Stimulated activated CD8-positive, alpha-beta memory T cell treated with anti-CD3 and anti-CD28 coated beads, Interleukin-12 subunit alpha, Interleukin-12 subunit beta, amount 100 ng/mL, for 4 hours (primary cell): ENCODE data around the gene CAMK2G.
"Not testable (repeated sequence)": the region's sequence is repeated elsewhere in the genome, so short reads cannot be mapped to it uniquely, and the experiment has no call there.

Source experiments
- DNase-seq: peaks from one replicate; pipeline ENCODE4 v3.0.0-alpha.2; 2020; ENCODE audit warnings: low read depth

CAMK2G gene

GRCh38 chr10:73810735-73811465 lies 63.5 kb downstream of the CAMK2G start:
- DNase-seq = peak; percentile 12

DNA sequence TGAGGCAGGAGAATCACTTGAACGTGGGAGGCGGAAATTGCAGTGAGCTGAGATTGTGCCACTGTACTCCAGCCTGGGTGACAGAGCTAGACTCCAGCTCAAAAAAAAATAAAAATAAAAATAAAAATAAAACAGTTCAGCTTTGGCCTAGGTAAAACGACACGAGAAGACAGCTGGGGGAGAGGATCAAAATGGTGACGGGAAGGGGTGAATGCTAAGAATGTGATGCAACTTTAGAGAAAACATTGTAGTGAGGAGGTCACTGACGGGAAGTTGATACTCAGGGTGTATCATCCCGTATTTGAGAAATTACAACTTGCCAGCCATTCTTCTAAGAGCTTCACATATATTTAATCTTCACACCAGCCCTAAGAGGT lies 64.0 kb downstream of the CAMK2G start:
- DNase-seq = no peak

DNA sequence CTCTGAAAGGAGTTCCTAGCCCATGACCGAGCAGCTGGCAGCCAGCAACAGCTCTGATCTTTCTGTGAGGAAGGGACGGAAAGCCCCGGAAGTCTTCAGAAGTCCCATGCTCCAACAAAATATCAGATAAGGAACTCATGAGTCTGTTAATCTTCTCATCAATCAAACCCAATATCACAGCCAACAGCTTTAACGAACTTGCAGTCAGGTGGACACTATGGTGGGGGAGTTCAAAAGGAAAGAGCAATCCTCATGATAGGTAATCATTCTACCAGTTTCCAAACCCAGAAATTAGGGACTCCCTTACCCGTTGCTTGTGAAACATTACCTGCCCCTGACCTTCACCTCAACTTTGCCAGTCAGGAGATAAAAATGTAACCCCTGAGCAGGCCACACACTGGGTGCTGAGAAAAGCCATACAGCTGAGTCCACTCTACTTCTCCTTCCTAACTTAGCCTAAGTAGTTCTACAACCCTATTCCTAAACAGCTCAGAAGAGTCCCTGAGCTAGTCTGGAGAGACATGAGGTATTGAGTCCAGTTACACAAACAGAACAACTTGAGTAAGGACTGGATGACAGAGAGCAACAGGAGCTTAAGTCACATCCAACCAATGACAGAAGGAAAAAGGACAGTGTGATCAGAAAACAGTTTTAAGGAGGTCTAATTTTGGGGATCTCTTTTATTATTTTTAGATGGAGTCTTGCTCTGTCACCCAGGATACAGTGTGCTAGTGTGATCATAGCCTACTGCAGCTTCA lies 65.1 kb downstream of the CAMK2G start:
- DNase-seq = no peak

DNA sequence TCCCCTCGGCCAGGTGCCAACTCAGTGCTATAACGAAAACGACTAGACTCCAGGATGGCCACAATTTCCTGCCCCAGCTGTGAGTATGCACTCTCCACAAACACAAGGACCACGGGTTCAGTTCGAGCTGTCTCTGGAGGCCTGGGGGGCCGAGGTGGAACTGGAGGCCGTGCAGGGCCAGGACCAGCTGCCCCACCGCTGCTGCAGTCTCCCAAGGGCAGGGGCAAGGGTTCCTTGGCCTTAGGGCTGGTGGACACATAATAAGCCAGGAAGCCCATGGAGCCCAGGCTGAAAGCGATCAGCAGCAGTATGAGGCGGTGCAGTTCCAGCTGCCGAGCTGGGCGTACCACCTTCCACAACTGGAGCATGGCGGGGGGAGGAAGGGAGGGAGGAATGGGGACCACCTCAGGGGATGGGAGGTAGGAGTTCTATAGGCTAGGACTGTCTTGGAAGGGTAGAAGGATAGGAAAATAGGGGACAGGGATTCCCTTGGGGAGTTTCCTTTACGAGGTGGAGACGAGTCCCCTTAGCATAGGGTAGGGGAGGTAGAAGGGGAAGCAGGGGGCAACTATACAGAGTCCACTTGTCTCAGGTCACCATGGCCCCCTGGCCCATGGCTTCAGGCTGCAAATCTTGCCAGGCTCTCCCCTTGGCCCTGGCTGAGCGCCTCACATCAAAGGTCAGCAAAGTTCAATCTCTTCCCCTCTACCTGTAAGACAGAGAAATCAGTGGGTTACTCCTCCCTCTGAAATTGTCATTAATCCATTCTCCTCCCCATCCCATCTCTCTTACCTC lies 66.1 kb downstream of the CAMK2G start:
- no peak for DNase-seq

DNA sequence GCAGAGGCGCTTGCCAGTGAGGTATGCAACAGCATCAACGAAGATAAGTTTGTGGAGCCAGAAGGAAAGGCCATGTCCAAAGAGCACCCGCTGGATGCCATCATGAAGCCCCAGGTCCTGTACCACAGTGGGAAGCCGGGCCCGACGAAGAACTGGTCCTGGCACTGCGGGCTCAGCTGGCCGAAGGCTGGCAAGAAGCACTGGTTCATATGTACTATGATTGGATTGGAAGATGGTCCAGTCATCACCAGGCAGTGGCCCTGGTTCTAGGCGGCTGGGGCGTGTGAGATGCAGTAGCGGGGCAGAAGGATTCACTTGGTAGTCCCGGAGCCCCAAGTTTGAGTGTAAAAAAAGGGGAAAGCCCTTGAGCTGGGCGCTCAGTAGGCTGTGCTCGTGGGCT lies 66.9 kb downstream of the CAMK2G start:
- DNase-seq = no peak

DNA sequence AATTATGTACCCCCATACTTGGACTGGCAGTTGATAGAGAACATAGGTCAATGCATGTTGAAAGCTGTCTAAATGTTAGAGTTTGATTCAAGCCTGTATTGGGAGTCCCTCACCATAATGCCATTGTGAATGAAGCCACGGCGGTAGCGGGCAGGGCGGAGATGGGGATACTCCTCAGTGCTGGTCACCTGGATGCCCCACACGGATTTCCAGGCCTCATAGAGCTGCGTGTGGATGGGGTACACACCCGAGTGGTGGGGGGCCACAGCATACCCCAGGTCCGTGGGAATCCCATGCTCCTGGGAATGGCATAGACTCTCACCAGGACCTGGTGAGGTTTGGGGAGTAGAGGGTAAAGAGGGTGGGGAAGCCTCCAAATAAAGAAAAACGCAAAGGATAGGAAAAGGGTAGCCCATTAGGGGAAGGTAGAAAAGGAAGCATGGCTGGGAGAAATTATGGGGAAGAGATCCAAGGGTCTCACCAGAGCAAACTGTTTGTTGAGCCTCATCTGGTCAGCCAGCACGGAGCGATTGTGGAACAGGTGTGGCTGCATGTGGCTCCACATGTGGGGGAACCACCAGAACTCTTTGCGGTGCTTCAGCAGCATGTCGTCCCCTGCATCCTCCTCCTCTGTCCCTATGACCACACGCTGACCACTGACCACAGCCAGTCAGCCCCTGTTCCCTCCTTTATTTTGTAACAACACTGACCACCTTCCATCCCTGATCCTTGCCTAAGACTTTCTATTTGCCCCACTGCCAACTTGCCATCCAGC lies 68.0 kb downstream of the CAMK2G start:
- no peak for DNase-seq

GRCh38 chr10:73803680-73804286 lies 70.6 kb downstream of the CAMK2G start:
- DNase-seq = no peak

DNA sequence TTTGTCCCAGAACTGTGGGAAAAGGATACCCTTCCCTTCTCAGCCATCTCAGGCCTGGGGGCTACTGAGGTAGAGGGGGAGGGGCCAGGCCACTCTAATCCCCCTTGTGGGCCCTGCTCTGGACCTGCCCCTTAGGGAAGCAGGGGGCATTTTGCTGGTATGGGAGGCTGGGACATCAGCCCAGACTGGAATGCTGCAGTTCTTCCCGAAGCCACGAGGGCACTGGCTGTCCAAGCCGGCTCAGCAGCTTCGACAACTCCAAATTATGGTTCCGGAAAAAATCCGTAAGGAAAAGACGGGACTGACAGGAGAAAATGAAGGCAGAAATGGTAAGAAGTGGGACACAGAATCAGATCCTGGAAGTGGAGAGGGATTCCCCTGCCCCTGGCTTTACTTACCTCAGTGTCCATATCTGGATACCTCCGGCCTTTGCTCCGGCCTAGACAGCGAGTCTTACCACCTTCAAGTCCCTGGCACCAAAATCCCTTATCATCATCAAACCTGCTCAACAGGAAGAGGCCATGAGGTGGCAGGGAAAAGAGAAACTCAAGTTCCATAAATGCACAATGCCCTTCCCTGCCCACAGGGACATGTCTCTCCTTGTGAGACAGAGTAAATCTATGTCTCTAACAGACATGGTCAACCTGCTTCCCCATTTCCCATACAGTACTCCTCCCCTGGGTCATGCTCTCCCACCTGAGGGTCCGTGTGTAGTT lies 71.9 kb downstream of the CAMK2G start:
- DNase-seq = no peak

- DNase-seq = no peak
Observed at GRCh38 chr10:73801253-73801590, 73.1 kb downstream of the CAMK2G start.

GRCh38 chr10:73800560-73801252 lies 73.6 kb downstream of the CAMK2G start:
- no peak for DNase-seq

DNA sequence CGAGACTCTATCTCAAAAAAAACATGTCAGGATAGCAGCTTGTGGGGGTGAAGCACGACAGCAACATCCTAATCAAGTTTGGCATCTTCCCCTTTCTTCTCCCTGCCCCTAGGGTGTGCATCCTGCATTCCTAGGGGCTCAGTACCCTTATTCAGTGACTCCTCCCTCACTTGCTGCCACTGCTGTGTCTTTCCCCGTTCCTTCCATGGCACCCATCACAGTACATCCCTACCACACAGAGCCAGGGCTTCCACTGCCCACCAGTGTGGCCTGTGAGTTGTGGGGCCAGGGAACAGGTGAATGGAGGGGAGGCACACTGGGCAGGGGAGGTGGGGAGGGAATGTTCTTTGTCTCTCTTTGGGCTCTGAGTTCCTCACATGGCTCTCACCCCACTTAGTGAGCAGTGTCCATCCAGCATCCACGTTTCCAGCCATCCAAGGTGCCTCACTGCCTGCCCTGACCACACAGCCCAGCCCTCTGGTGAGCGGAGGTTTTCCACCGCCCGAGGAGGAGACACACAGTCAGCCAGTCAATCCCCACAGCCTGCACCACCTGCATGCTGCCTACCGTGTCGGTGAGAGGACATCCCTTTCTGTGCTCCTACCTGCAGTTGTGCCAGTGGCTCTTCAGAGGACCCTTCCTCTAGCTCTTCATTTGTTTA lies 74.3 kb downstream of the CAMK2G start:
- no peak for DNase-seq

- DNase-seq = no peak
Observed at GRCh38 chr10:73798927-73799560, 75.3 kb downstream of the CAMK2G start.

DNA sequence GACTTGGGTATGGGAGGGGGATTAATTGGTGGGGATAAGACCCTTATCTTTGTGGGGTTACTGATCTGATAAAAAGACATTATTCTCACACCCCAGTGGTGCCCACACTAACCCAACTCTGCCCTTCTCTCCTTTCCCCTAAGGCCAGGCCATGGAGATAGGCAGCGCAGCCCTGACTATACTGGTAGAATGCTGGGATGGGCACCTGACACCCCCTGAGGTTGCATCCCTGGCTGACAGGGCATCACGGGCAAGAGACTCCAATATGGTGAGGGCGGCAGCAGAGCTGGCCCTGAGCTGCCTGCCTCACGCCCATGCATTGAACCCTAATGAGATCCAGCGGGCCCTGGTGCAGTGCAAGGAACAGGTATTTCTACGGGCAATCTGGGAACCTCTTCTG lies 76.3 kb downstream of the CAMK2G start:
- DNase-seq = no peak

GRCh38 chr10:73797324-73798025 lies 76.9 kb downstream of the CAMK2G start:
- DNase-seq = no peak

- DNase-seq = no peak
Observed at GRCh38 chr10:73796766-73797165, 77.6 kb downstream of the CAMK2G start.

GRCh38 chr10:73796035-73796434 lies 78.3 kb downstream of the CAMK2G start:
- DNase-seq = not testable (repeated sequence)

DNA sequence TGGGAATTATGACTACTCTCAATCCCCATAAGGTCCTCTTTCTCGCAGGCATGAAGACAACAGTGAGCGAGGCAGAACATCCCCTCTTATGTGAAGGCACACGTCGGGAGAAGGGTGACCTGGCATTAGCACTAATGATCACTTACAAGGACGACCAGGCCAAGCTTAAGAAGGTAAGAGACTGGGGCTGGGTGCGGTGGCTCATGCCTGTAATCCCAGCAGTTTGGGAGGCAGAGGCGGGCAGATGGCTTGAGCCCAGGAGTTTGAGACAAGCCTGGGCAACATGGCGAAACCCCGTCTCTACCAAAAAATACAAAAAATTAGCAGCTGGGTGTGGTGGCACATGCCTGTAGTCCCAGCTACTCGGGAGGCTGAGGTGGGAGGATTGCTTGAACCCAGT lies 78.9 kb downstream of the CAMK2G start:
- not testable (repeated sequence) for DNase-seq

DNA sequence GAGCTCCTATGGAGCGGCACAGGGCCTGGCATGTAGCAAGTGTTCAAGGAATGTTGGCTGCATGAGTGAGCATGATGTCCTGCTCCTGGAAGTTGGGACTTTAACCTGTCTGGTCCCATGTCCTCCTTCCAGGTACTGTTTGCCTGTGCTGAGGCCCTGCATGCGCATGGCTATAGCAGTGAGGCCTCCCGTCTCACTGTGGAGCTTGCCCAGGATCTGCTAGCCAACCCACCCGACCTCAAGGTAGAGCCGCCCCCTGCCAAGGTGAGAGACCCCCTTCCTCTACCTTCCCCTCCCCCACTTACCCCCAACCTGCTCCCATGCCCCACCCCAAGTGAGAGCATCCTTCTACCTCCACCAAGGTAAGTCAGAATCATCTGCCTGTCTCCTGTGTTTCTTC lies 80.9 kb downstream of the CAMK2G start:
- no peak for DNase-seq

DNA sequence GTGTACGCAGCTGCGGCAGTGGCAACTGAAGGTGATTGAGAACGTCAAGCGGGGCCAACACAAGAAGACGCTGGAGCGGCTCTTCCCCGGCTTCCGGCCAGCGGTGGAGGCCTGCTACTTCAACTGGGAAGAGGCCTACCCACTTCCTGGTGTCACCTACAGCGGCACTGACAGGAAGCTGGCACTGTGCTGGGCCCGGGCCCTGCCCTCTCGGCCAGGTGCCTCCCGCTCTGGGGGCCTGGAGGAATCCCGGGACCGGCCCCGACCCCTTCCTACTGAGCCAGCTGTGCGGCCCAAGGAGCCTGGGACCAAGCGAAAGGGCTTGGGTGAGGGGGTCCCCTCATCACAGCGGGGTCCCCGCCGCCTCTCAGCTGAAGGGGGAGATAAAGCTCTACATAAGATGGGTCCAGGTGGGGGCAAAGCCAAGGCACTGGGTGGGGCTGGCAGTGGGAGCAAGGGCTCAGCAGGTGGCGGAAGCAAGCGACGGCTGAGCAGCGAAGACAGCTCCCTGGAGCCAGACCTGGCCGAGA lies 82.4 kb downstream of the CAMK2G start:
- no peak for DNase-seq
